Thyroid gland (tissue), 4 donors: ENCODE data around the gene ZNF239. TPM values are rescaled to one million over a fixed set of nuclear protein-coding genes. Genes with fewer than 3 reads are reported as not detected.
"Not testable (repeated sequence)": the region's sequence is repeated elsewhere in the genome, so short reads cannot be mapped to it uniquely, and the experiment has no call there.

ENCODE experiments used
- DNase-seq, 2 donors: peaks; one replicate each; pipeline ENCODE4 v3.0.0-alpha.2; 2019
- H3K27ac ChIP-seq, 3 donors: fragments of 200-600 bp; sonication (generic); 1 replicate in 2 of 3; 2 replicates in 1 of 3; pipeline ENCODE4 v1.5.1; 2016 to 2019; ENCODE audit warnings: mild to moderate bottlenecking in 1 of 3, moderate library complexity in 1 of 3
- H3K27me3 ChIP-seq: fragments of 200-600 bp; sonication (generic); one replicate; pipeline ENCODE4 v1.5.1; 2019
- H3K36me3 ChIP-seq, 2 donors: fragments of 200-600 bp; sonication (generic); one replicate each; pipeline ENCODE4 v1.5.1; 2016 to 2019
- H3K4me1 ChIP-seq, 2 donors: fragments of 200-600 bp; sonication (generic); one replicate each; pipeline ENCODE4 v1.5.1; 2017 to 2019
- H3K4me3 ChIP-seq, 3 donors: fragments of 200-600 bp; sonication (generic); replicated peaks in 1 of 3; 1 replicate in 2 of 3; 2 replicates in 1 of 3; pipeline ENCODE4 v1.5.1; 2016; ENCODE audit warnings: mild to moderate bottlenecking in 1 of 3
- H3K9me3 ChIP-seq: fragments of 200-600 bp; sonication (generic); one replicate; pipeline ENCODE4 v1.5.1; 2017
- CTCF ChIP-seq, 6 experiments: fragments of 200-600 bp in 3 of 6; fragments of 450-650 bp in 3 of 6; sonication (generic) in 3 of 6; IDR thresholded peaks; one replicate each; pipeline ENCODE4 v1.5.1; 2016 to 2019; ENCODE audit warnings: antibody characterized with exemption in 6 of 6, mild to moderate bottlenecking in 2 of 6, inconsistent platforms in 1 of 6, moderate library complexity in 1 of 6
- POLR2A ChIP-seq, 2 donors: fragments of 450-650 bp; IDR thresholded peaks; one replicate each; pipeline ENCODE4 v1.6.1; 2017; ENCODE audit warnings: antibody characterized with exemption in 2 of 2, mild to moderate bottlenecking in 2 of 2, moderate library complexity in 1 of 2
- WGBS, 2 donors: methylation state at CpG; one replicate each; pipeline ENCODE4 v1.1.5; 2017; 5-methylcytosine and 5-hydroxymethylcytosine counted together
- intact Hi-C: fragments of 100-400 bp; cut with DNase I; formaldehyde crosslinking; loops from one replicate; pipeline ENCODE4 v1.15.1; 2023
- total RNA-seq, 4 donors: library from RNA; depleted of rRNA; stranded (reverse); fragments of >200 nt; gene quantifications; one replicate each; pipeline ENCODE4 v1.2.3, GENCODE V29; 2016

Gene ZNF239
- total RNA-seq, 4 donors from 2014 or later, result 4.8 to 8.7 (median 6.6) TPM

- H3K27ac ChIP-seq, result no peak overlapping the region
- intact Hi-C loops, result no loop called here
- no peaks in the 10 kb centered on the region for H3K4me1 ChIP-seq
- no peak for DNase-seq
- no peaks in the 10 kb centered on the region for H3K36me3 ChIP-seq
- H3K27me3 ChIP-seq, result no peaks in the 10 kb centered on the region
- H3K9me3 ChIP-seq, result no peaks in the 10 kb centered on the region
- WGBS, 2 donors, result 91 to 92% methylated on average over 5 of the region's 5 CpGs
- H3K4me3 ChIP-seq, result no peak overlapping the region
- TF ChIP-seq CTCF (IDR thresholded peaks at IDR 0.05), result no peak
- no peak for TF ChIP-seq POLR2A (IDR thresholded peaks at IDR 0.05)
These were observed 17.0 kb upstream of the ZNF239 start for GRCh38 chr10:43591303-43591904.

- H3K9me3 ChIP-seq, intact Hi-C loops, H3K36me3 ChIP-seq, H3K4me1 ChIP-seq, H3K27me3 ChIP-seq, H3K4me3 ChIP-seq, DNase-seq, H3K27ac ChIP-seq: not testable (repeated sequence)
- WGBS, 2 donors, result 77 to 87% methylated on average over 2 to 3 of the region's 3 CpGs
These were observed 12.3 kb upstream of the ZNF239 start for GRCh38 chr10:43586730-43587115.

- TF ChIP-seq CTCF (IDR thresholded peaks at IDR 0.05) (no peak), POLR2A (IDR thresholded peaks at IDR 0.05) (no peak)
- no peak overlapping the region for H3K27ac ChIP-seq
- no peaks in the 10 kb centered on the region for H3K36me3 ChIP-seq
- H3K9me3 ChIP-seq, result no peaks in the 10 kb centered on the region
- no peak overlapping the region for H3K4me3 ChIP-seq
- no peaks in the 10 kb centered on the region for H3K4me1 ChIP-seq
- no peaks in the 10 kb centered on the region for H3K27me3 ChIP-seq
- intact Hi-C loops, result no loop called here
- DNase-seq, result no peak
- 72 to 75% methylated on average over 9 of the region's 9 CpGs for whole genome bisulfite sequencing, 2 donors
These were observed 11.7 kb upstream of the ZNF239 start for GRCh38 chr10:43585981-43586729.

- no peak for DNase-seq
- Histone ChIP-seq H3K9me3 (no peaks in the 10 kb centered on the region), H3K27ac (no peak overlapping the region), H3K4me3 (no peak overlapping the region), H3K27me3 (no peaks in the 10 kb centered on the region), H3K4me1 (no peaks in the 10 kb centered on the region), H3K36me3 (no peaks in the 10 kb centered on the region)
- 86 to 92% methylated on average over 5 of the region's 5 CpGs for WGBS, 2 donors
- TF ChIP-seq CTCF (IDR thresholded peaks at IDR 0.05) (no peak), POLR2A (IDR thresholded peaks at IDR 0.05) (no peak)
- intact Hi-C loops, result no loop called here
These were observed 10.6 kb upstream of the ZNF239 start for GRCh38 chr10:43585046-43585445.

- DNase-seq, result no peak
- Histone ChIP-seq H3K27ac (no peak overlapping the region), H3K9me3 (no peaks in the 10 kb centered on the region), H3K36me3 (no peaks in the 10 kb centered on the region), H3K4me1 (no peaks in the 10 kb centered on the region), H3K4me3 (no peak overlapping the region), H3K27me3 (no peaks in the 10 kb centered on the region)
- TF ChIP-seq CTCF (IDR thresholded peaks at IDR 0.05) (no peak), POLR2A (IDR thresholded peaks at IDR 0.05) (no peak)
- 73 to 90% methylated on average over 4 of the region's 4 CpGs for WGBS, 2 donors
- intact Hi-C loops, result no loop called here
These were observed 9.6 kb upstream of the ZNF239 start for GRCh38 chr10:43584051-43584450.
